Left kidney (tissue), 2 donors: Measurements from ENCODE around the gene CAB39L. TPM values are rescaled to one million over a fixed set of nuclear protein-coding genes. Genes with fewer than 3 reads are reported as not detected.

Source experiments
- DNase-seq: peaks from one replicate; pipeline ENCODE4 v3.0.0-alpha.2; 2013
- polyA plus RNA-seq: library from polyadenylated mRNA; unstranded; fragments of 120-200 nt; gene quantifications from one replicate; pipeline ENCODE4 v1.2.1, GENCODE V29; 2013; ENCODE audit not compliant: insufficient read length

Gene CAB39L
- polyA plus RNA-seq, 1 donor, result 20.7 TPM

DNA sequence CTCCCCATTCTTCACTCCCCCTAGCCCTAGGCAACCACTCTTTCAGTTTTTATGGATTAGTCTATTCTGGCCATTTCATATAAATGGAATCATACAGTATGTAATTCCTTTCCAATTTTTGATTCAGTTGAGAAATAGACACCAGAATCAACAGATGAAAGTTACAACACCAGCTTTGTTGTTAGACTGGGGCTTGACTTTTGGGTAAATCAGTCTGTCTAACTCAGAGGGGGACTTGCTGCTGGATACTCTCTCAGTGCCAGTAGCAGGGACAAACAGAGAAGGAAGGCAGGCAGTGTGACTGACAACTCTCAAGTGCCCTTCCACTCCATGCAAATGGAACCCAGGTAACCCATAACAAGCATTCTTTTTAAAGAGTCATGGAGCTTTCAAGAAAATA is 155.4 kb downstream of the CAB39L start:
- no peak for DNase-seq

- no peak for DNase-seq
Measured at GRCh38 chr13:49287995-49288394, 155.9 kb downstream of the CAB39L start.

GRCh38 chr13:49279885-49280284 is 164.0 kb downstream of the CAB39L start:
- no peak for DNase-seq

DNA sequence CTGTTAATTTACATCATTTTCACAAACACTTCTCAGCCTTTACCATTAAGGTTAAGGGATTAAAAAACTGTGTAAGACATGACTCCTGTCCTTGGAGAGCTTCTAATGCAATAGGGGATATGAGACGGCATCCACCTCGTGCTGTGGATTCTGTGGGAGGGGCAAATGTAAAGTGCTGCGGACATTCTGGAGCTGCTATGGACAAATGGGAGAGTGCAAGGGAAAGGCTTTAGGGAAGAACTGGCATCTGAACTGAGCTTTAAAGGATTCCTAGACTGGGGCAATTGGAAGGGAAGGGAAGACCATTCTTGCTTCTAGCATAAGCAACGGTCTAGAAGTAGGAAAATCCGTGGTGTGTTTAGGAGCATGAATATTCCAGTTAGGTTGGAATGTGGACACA is 164.8 kb downstream of the CAB39L start:
- DNase-seq, result no peak

DNA sequence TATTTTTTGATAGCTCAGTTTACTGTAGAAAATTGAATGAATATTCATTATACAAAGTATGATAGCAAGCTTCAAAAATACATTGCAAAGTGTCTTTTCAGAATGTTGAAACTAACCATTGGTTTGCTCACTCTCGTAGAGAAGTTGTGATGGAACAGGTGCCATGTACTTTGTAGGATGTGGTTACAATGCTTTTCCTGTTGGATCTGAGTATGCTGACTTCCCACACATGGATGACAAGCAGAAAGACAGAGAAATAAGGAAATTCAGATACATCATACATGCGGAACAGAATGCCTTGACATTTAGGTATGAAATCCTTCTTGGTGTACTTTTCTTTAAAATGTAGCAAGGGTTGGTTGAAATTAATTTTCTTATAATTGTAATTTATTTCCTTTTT is 165.7 kb downstream of the CAB39L start:
- DNase-seq, result no peak

DNA sequence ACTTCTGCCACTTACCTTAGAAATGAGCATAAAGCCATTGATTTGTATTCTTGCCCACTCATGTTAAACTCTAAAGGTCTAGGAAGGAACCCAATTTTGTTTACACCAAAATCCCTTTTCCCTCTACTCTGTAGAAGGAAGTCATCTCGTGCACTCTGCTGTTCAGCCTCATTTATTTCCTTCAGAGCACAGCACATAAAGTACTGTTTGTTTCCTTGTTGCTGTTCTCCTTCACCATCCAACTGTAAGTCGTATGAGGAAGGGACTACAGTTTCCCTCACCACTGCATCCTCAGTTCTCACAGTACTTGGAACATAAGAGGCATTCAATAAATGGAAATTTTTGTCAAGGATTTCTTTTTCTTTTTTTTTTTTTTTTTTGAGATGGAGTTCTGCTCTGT is 171.6 kb downstream of the CAB39L start:
- no peak for DNase-seq

DNA sequence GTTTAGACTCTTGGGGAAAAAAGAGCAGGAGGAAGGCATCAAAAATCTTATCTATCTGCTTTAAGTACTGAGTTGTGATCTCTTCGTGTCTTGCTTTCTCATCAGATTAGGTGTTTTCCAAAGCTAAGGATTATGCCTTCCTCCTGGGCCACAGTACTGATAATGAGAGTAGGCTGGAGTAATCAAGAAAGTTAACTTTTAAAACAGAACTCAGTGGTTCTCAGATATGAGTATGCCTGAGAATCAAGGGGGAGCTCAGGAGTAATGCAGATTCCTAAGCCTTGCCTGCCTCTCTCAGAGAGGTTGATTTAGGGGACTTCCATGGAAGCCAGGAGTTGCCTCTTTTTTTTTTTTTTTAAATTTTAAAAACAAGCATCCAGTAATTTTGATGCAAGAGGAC is 172.6 kb downstream of the CAB39L start:
- no peak for DNase-seq

DNA sequence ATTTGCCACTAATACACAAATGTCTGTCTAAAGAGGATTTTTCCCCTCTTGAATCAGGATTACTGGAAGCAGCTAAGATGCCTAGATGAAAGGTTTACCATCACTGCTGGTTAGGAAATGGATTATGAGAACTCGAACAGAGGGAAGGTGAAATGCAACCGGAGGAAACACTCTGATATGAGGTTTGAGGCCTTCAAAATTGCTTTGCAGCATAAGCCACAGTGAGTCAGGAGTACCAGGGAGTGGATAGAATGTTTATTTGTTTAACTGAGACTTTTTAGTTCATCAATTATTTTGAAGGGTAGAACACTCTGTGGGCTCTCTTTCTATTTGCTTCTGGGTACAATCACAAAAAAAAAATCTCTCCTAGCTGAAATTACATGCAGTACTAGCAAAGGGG is 178.0 kb downstream of the CAB39L start:
- DNase-seq, result no peak

DNA sequence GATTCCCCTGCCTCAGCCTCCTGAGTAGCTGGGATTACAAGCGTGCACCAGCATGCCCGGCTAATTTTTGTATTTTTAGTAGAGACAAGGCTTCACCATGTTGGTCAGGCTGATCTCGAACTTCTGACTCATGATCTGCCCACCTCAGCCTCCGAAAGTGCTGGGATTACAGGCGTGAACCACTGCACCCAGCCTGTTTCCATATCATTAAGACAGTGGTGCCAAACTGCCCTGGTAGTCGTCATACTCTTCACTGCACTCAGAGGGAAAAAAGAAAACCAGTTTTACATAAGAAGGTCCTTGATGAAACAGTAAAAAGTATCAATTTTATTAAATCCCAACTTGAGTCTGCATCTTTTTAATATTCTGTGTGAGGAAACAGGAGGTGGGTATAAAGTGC is 181.2 kb downstream of the CAB39L start:
- DNase-seq, result no peak

DNA sequence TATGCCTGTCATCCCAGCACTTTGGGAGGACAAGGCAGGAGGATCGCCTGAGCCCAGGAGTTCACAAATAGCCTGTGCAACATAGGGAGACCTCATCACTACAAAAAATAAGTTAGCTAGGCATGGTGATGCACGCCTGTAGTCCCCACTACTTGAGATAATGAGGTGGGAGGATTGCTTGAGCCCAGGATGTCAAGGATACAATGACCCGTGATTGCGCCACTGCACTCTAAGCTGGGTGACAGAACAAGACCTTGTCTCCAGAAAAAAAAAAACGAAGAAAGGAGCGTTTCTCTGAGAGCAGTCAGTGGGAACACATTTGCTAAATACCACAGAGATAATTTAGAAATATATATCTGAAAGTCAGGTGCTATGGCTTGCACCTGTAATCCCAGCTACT is 184.3 kb downstream of the CAB39L start:
- no peak for DNase-seq

Other genes starting within 250 kb of the CAB39L start
- gene MLNR, start 223.7 kb downstream of the CAB39L start, polyA plus RNA-seq, result 0.15 TPM
- gene CDADC1, start 196.1 kb downstream of the CAB39L start, polyA plus RNA-seq, result 16.5 TPM
- 30.1 TPM for gene SETDB2, start 210 bp upstream of the CAB39L start, polyA plus RNA-seq
- gene PHF11, start 51.9 kb upstream of the CAB39L start, polyA plus RNA-seq, result 65.1 TPM
- gene RCBTB1, start 141.5 kb upstream of the CAB39L start, polyA plus RNA-seq, result 53.1 TPM
- gene ARL11, start 184.4 kb upstream of the CAB39L start, polyA plus RNA-seq, result 0.70 TPM
- gene EBPL, start 247.4 kb upstream of the CAB39L start, polyA plus RNA-seq, result 41.9 TPM